GM21526 (cell line): Measurements from ENCODE around the gene TJP3.
A peak's percentile ranks its signal among the peaks of the same experiment; 100 is the strongest.
"Not testable (repeated sequence)": the region's sequence is repeated elsewhere in the genome, so short reads cannot be mapped to it uniquely, and the experiment has no call there.

Experiments used
- ATAC-seq: cut with Tn5 transposase; IDR thresholded peaks from one replicate; pipeline ENCODE4 v1.9.1; 2021; ENCODE audit warnings: moderate library complexity; ENCODE audit not compliant: unreplicated experiment, low FRiP score

TJP3 gene

GRCh38 chr19:3738477-3739220, 30.5 kb downstream of the TJP3 start:
- ATAC-seq = no peak

GRCh38 chr19:3740431-3740830, 32.2 kb downstream of the TJP3 start:
- no peak for ATAC-seq

GRCh38 chr19:3743486-3743885, 35.3 kb downstream of the TJP3 start:
- no peak for ATAC-seq

DNA sequence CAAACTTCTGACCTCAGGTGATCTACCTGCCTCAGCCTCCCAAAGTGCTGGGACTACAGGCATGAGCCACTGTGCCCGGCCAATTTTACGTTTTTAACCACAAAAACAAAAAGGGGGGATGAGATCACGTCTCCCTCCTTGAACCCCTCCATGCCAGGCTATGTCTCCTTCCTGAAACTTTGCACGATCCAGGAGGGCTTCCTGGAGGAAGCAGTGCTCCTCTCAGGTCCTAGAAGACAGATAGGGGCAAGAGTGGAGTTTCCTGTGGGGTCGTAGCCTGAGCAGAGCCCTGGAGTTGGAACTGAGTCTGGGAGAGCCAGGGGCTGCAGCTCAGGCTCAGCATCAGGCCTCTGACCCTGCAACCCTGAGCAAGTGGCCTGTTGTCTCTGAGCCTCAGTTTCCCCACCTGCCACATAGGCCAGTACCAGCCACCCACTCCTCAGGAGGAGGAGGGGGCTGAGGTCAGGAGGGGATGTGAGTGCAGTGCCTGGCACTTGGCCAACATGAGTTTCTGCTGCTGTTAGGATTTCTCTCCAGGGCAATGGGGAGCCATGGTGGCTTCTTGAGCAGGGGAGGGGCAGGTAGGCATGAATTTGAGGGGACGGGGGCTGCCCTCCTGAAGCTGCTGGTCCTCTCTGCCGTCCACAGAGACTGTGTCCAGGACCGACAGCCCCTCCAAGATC, 37.3 kb downstream of the TJP3 start:
- no peak for ATAC-seq

DNA sequence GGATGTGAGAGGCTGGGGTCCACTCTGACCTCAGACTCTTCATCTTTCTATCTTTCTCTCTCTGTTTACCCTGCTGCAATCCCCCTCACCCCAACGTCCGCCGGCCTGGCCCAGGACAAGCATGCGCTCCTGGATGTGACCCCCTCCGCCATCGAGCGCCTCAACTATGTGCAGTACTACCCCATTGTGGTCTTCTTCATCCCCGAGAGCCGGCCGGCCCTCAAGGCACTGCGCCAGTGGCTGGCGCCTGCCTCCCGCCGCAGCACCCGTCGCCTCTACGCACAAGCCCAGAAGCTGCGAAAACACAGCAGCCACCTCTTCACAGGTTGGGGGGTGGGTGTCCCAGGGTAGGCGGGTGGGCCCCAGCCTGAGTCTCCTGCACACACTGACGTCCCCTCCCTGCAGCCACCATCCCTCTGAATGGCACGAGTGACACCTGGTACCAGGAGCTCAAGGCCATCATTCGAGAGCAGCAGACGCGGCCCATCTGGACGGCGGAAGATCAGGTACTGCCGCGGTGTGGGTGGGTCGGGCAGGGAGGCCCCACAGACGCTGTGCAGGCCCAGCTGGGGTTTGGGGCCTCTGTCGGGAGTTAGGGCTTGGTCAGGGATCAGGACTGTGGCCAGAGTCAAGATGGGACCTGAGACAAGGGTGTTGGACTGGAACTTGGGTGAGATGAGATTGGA, 38.3 kb downstream of the TJP3 start:
- ATAC-seq = no peak

DNA sequence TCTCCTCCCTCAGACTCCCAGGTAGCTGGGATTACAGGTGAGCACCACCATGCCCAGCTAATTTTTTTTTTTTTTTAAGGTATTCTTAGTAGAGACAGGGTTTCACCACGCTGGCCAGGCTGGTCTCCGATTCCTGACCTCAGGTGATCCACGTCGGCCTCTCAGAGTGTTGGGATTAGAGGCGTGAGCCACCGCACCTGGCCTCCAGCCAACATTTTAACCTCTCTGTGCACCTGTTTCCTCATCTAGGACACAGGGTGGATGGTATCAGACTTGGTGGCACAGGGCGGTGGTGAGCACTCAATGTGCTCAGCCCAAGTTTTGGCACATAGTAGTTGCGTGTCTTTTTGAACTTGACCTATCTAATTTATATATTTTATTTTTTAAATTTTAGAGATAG, 40.8 kb downstream of the TJP3 start:
- no peak for ATAC-seq

- ATAC-seq = no peak
These were observed 42.0 kb downstream of the TJP3 start for GRCh38 chr19:3750211-3750610.

DNA sequence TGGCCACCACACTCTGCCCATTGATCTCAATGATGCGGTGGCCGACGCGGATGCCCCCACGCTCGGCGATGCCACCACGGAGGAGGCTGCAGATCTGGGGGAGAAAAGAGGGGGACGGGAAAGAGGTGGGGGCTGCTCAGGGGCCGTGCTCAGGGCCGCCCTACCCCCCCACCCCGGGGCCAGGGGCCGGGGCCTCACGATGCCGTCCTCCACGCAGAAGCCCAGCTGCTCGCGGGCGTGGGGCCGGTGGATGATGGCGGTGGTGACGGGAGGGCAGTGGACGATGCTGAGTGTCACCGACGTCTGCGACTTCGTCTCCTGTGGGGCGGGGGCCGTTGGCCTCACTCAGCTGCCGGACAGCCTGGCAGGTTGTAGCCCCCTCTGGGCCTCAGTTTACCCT, 43.1 kb downstream of the TJP3 start:
- ATAC-seq = no peak

- no peak for ATAC-seq
These were observed 44.3 kb downstream of the TJP3 start for GRCh38 chr19:3752492-3752891.

- ATAC-seq = no peak
These were observed 45.6 kb downstream of the TJP3 start for GRCh38 chr19:3753631-3754410.

GRCh38 chr19:3757705-3758104, 49.5 kb downstream of the TJP3 start:
- not testable (repeated sequence) for ATAC-seq

- not testable (repeated sequence) for ATAC-seq
These were observed 50.1 kb downstream of the TJP3 start for GRCh38 chr19:3758297-3758696.

- no peak for ATAC-seq
These were observed 51.5 kb downstream of the TJP3 start for GRCh38 chr19:3759482-3760254.

DNA sequence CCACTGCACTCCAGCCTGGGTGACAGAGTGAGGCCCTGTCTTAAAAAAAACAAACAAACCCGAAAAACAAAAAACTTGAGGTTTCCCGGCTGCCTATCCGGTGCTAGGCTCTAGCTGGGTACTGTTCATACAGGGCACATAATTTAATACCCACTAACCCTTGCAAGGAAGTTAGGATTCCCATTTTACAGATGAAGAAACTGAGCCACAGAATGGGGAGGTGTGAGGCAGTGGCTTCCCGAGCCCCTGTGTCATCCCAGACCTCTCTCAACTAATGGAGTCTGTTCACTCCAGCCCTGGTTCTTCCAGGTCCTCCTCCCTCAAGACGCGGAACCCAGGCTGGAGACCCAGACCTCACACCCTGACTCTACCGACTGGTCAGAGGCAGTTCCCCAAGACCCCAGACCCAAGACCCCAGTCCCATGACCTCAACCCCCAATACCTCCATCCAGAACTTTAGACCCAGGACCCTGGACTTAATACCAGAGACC, 52.7 kb downstream of the TJP3 start:
- ATAC-seq = no peak

GRCh38 chr19:3761382-3762129, 53.4 kb downstream of the TJP3 start, which contains the start of gene APBA3:
Gene APBA3 (minus strand): TSS chr19:3761692. CDS start chr19:3760264, 1,428 bp downstream.
- ATAC-seq = peak; percentile 44

GRCh38 chr19:3762130-3762473, 53.9 kb downstream of the TJP3 start:
- no peak for ATAC-seq

DNA sequence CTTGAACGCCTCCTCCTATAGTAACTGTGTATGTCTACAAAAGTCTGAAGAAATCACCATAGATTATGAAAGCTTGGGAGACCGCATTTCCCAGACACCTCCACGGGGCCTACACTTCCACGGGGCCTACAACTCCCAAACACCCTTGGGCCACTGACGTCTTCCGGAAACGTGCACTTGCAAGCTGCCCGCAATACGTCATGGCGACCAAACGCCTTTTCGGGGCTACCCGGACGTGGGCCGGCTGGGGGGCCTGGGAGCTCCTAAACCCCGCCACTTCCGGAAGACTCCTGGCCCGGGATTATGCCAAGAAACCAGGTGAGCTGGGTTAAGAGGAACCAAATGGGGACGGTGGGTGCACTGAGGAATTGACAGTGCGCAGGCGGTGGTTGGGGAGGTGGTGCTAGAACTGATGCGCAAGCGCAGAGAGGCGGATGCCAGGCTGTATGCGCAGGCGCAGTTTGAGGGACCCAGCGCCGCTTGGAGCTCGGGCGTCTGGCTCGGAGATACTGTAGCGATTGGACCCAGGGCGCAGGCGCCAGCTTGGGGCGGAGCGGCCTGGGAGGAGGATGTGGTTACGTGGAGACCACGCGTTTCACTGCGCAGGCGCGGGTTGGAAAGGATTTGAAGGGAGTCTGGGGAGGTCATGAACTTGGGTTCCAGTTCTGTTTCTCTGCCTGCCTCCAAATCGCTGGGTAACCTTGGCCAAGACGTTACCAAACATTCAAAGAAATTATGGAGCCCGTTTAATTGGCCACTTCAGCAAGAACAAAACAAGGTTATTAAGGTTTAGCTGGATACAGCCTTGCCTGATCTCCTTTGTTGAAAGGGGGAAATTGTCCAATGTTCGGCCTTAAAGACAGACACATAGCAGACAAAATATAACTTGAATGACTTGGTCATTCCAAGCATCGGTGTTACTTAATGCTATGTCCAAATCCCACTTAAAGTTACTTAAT, 54.6 kb downstream of the TJP3 start, which contains the start of gene MRPL54:
Gene MRPL54 (plus strand): TSS at position 182 of the 959 bp plus-strand sequence. CDS start 19 bp downstream, at position 201.
- ATAC-seq = peak; percentile 60

GRCh38 chr19:3765121-3765520, 56.9 kb downstream of the TJP3 start:
- no peak for ATAC-seq
